Measurements from ENCODE around the gene MAPKAPK2.

The MAPKAPK2 gene

DNA sequence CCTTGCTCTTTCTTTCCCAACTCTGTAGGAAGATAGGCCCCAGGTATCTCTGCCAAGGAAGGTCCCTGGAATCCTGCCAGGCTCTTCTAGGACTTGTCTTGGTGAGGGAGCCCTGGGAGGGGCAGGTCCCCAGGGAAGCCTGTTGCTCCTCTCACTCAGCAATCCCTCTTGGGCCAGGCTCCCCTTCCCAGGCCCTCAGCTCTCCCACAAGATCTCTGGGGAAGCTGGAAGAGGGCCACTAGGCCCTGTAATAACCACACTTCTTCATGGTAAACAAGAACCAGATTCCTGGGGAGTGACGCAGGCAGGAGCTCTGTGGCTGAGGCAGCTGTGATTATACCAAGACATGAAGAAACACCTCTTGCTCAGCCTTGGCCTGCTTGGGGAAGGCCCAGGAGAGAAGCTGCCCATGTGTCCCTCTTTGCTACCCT, 9.9 kb upstream of the MAPKAPK2 start:
- DNase-seq (ENCODE audit: insufficient read length, low spot score) = no peak
- FAIRE-seq = no peak
- TF ChIP-seq, protein P1, sequence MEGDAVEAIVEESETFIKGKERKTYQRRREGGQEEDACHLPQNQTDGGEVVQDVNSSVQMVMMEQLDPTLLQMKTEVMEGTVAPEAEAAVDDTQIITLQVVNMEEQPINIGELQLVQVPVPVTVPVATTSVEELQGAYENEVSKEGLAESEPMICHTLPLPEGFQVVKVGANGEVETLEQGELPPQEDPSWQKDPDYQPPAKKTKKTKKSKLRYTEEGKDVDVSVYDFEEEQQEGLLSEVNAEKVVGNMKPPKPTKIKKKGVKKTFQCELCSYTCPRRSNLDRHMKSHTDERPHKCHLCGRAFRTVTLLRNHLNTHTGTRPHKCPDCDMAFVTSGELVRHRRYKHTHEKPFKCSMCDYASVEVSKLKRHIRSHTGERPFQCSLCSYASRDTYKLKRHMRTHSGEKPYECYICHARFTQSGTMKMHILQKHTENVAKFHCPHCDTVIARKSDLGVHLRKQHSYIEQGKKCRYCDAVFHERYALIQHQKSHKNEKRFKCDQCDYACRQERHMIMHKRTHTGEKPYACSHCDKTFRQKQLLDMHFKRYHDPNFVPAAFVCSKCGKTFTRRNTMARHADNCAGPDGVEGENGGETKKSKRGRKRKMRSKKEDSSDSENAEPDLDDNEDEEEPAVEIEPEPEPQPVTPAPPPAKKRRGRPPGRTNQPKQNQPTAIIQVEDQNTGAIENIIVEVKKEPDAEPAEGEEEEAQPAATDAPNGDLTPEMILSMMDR (IDR thresholded peaks at IDR 0.05; ENCODE audit: insufficient read depth, missing control alignments) = no peak

DNA sequence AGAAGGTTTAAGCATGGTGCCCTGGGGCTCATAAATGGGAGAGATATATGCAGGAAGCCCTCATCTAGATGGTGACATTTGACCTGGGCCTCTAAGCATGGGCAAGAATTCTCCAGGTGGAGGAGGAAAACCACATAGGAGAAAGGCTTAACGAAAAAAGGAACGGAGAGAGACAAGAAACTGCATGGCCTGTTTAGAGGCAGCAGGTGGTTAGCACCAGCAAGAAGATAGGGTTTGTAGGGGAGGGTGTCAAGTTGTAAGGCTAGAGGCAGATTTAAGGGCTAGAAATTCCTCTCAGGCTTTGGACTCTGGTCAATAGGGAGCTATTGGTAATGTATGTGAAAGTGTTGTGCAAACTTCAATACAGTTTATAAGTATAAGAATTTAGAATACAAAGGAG, 8.2 kb upstream of the MAPKAPK2 start:
- FAIRE-seq = no peak

DNA sequence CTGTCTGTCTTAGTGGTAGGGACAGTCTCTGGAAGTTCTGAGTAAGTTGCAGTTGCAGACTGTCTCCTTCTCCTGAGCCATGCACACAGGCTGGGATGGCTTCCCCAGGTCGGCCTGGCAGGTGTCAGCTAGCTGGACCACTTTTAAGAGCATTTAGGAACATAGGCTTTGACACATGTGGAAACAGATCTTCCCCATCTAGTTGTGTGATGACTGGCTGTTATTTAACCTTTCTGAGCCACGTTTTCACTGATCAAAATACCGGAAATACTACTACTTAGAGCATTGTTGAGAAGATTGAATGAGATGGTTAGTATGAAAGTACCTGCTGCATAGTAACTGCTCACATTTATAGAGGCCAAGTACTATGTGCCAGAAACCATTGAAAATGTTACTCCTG, 6.2 kb upstream of the MAPKAPK2 start:
- DNase-seq (ENCODE audit: insufficient read length, low spot score) = no peak
- no peak for FAIRE-seq

More for the DNA sequence above, 8.2 kb upstream of the MAPKAPK2 start:
- DNase-seq (ENCODE audit: insufficient read length, low spot score) = no peak
- TF ChIP-seq, protein P1 (IDR thresholded peaks at IDR 0.05; ENCODE audit: insufficient read depth, missing control alignments) = no peak

DNA sequence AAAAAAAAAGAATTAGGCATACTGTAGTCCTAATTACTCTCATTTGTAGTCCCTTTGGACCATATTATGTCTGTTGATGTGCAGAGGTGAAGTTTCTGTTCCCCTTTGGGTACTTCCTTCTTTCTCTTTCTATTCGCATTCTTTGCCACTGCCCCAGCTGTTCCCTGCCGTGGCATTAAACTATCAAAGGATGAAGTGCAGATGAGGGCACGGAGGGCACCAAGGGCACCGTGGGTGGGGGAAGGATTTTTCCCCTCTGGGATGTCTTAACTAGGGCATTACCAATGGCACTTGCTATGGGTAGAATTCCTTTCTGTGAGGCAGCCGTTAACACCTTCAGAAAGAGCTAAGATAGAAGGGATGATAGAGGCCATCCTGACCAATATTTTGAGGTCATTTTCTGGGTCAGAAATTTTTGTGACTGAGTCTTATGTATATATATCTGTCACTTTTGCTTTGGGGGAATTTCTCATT, 4.9 kb upstream of the MAPKAPK2 start:
- FAIRE-seq = no peak
- TF ChIP-seq, protein P1 (IDR thresholded peaks at IDR 0.05; ENCODE audit: insufficient read depth, missing control alignments) = no peak

More for the DNA sequence above, 6.2 kb upstream of the MAPKAPK2 start:
- TF ChIP-seq, protein P1 (IDR thresholded peaks at IDR 0.05; ENCODE audit: insufficient read depth, missing control alignments) = no peak

DNA sequence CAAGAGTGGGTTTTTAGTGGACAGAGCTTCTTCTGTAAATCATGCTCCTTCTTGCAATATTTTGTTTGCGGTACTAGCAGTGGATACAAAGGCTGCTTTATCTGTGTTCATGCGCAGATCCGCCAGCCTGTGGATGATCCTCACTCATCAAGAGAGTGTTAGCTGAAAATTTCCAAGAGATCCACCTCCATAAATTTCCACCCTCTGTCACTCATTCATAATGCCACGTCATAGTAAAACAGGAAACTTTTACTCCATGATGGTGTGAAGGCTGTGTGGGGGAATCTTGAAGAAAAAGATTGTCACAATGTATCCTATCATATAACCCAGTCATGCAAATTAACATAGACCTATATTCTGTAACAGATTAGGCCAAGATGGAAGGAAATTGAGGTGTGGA, 4.4 kb upstream of the MAPKAPK2 start:
- FAIRE-seq (no peak), DNase-seq (ENCODE audit: insufficient read length, low spot score) (no peak)

More for the DNA sequence above, 4.9 kb upstream of the MAPKAPK2 start:
- no peak for DNase-seq (ENCODE audit: insufficient read length, low spot score)

DNA sequence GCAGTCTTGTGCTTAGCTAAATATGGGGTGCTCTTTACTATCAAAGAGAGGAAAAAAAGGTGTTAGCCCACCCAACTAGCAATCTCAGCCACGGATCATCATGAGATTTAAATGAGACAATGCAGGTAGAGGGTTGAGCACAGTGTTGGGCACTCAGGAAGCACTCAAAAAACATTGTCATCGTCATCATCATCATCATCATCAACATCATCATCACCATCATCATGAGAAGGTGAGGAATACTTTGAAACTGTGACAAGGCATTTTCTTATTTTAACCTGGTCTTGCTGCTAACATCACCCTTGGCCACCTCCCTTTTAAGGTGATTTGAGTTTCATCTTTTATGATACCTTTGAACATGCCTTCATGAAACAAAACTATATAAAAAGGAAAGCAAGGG, 3.3 kb upstream of the MAPKAPK2 start:
- TF ChIP-seq, protein P1 (IDR thresholded peaks at IDR 0.05; ENCODE audit: insufficient read depth, missing control alignments) = no peak
- no peak for FAIRE-seq
- DNase-seq (ENCODE audit: insufficient read length, low spot score) = no peak

More for the DNA sequence above, 4.4 kb upstream of the MAPKAPK2 start:
- TF ChIP-seq, protein P1 (IDR thresholded peaks at IDR 0.05; ENCODE audit: insufficient read depth, missing control alignments) = no peak

DNA sequence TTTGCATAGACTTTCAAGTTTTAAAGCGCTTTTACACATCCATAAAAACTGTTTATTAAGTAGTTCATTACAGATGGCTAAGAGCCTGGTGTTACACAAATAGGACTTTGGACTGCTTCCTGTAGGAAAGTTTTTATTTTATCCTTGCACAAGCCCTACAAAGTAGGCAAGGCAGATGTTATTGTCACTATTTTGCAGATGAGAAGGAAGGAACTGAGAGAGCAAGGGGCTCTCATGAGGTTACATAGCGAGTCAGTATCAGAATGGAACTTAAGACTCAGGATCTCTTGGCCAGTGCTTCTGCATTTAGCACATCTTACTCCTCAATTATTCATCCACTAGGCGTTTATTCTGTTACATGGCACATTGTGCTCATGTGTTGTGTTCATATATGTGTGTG, 2.6 kb upstream of the MAPKAPK2 start:
- TF ChIP-seq, protein P1 (IDR thresholded peaks at IDR 0.05; ENCODE audit: insufficient read depth, missing control alignments) = no peak
- DNase-seq (ENCODE audit: insufficient read length, low spot score) (no peak), FAIRE-seq (no peak)

Measured in D721Med (cell line).